ENCODE data around the gene DTD1.

The DTD1 gene

GRCh38 chr20:18790787-18791186 lies 202.9 kb downstream of the DTD1 start:
- H2AFZ ChIP-seq (ENCODE audit: low read length, unreplicated experiment) = no peak overlapping the region
- no peaks in the 10 kb centered on the region for H3K36me3 ChIP-seq (ENCODE audit: insufficient read depth, low read length)
- no peak overlapping the region for H3K27ac ChIP-seq (ENCODE audit: low read depth, low read length)
- no peaks in the 10 kb centered on the region for H3K79me2 ChIP-seq (ENCODE audit: control insufficient read depth, insufficient read depth, low read length, unreplicated experiment)
- no peak overlapping the region for H3K4me3 ChIP-seq (ENCODE audit: low read depth, low read length)
- peaks cover 38% of the 10 kb centered on the region for H3K27me3 ChIP-seq (ENCODE audit: insufficient read depth, low read length)
- peaks cover 3% of the 10 kb centered on the region for H3K4me1 ChIP-seq (ENCODE audit: control insufficient read depth, insufficient read depth, low read length, unreplicated experiment)

DNA sequence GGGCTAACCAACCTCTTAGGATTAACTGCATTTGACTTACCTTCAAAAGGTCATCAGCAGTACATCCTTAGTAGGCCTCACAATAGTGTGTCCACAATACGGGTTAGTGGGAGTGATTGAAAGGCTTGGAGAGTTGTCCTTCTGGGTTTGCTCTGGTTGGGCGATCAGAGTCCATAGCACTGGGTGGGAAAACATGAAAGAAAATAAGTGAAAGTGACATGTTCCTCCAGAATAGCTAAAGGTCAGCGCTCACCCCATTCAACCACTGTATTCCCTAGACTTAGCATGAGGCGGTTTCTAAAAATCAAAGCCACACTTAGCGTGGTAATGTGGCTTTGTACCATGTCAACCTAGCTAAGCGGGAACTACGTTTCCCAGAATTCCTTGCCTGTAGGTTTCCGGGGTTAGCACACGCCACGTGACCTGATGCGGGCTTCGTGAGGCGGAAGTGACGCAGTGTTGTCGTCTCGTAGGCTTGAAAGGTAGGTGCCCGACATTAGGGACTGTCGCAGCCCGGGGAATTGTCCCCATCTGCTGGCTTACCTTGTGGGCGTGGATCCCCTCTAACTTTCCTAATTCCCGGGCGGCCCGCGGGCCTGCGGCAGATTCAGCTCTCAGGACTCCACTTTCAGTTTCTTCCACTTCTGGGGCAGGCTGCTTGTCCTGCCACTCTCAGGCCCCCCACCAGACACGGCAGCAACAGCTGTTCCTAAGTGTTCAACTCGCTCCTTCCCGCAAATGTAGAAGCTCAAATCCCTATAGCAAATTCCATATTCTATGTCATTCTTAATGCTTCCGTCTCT lies 206.0 kb downstream of the DTD1 start:
- H3K79me2 ChIP-seq (ENCODE audit: control insufficient read depth, insufficient read depth, low read length, unreplicated experiment) = no peaks in the 10 kb centered on the region
- peaks cover 28% of the 10 kb centered on the region for H3K27me3 ChIP-seq (ENCODE audit: insufficient read depth, low read length)
- peak overlapping the region; percentile 86 for H2AFZ ChIP-seq (ENCODE audit: low read length, unreplicated experiment)
- H3K4me1 ChIP-seq (ENCODE audit: control insufficient read depth, insufficient read depth, low read length, unreplicated experiment) = peaks cover 3% of the 10 kb centered on the region
- H3K4me3 ChIP-seq (ENCODE audit: low read depth, low read length) = peak overlapping the region; percentile 88
- peak overlapping the region; percentile 33; the same call in 1 of the 2 replicates for H3K27ac ChIP-seq (ENCODE audit: low read depth, low read length)
- no peaks in the 10 kb centered on the region for H3K36me3 ChIP-seq (ENCODE audit: insufficient read depth, low read length)

DNA sequence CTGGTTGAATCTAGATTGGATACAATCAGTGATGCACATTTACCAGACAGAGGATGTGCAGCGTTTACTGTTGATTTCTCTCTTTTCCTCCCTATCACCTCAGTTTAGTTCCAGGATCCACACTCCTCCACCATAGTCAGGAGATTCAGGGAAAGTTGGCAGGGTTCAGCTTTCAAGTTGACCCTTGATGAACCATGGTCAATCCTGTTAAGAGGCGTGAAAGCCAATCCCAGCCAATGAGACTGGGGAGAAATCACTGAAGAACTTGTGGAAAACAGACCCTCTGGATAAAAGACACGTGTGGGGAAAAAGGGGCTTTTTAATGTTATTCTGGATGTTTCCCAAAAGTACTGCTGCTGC lies 206.6 kb downstream of the DTD1 start:
- peak overlapping the region; percentile 88 for H3K4me3 ChIP-seq (ENCODE audit: low read depth, low read length)
- peak overlapping the region; percentile 33; the same call in 1 of the 2 replicates for H3K27ac ChIP-seq (ENCODE audit: low read depth, low read length)
- H3K4me1 ChIP-seq (ENCODE audit: control insufficient read depth, insufficient read depth, low read length, unreplicated experiment) = peaks cover 3% of the 10 kb centered on the region
- H2AFZ ChIP-seq (ENCODE audit: low read length, unreplicated experiment) = peak overlapping the region; percentile 86
- H3K27me3 ChIP-seq (ENCODE audit: insufficient read depth, low read length) = peaks cover 25% of the 10 kb centered on the region
- H3K79me2 ChIP-seq (ENCODE audit: control insufficient read depth, insufficient read depth, low read length, unreplicated experiment) = no peaks in the 10 kb centered on the region
- no peaks in the 10 kb centered on the region for H3K36me3 ChIP-seq (ENCODE audit: insufficient read depth, low read length)

DNA sequence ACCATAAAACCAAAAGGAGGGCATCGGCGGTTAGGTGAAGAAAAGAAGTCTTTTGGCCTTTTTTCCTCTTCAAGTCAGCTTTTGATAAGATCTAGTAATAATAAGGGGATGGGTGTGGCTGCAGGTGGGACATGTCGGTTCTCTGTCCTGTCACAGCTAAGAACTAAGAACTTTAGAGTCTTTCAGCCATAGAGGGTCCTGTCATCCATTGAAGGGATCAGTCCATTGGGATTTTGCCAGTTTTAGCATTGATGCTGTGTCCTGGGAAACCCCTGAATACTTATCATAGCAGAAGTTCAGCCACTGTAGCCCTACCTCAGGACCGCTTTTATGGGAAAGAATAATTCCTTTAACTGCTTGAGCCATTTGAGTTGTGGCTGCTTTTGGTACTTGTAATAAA lies 207.5 kb downstream of the DTD1 start:
- Histone ChIP-seq H3K4me1 (ENCODE audit: control insufficient read depth, insufficient read depth, low read length, unreplicated experiment) (peaks cover 3% of the 10 kb centered on the region), H3K4me3 (ENCODE audit: low read depth, low read length) (no peak overlapping the region; the same call in 1 of the 2 replicates), H3K36me3 (ENCODE audit: insufficient read depth, low read length) (no peaks in the 10 kb centered on the region), H3K27me3 (ENCODE audit: insufficient read depth, low read length) (peaks cover 18% of the 10 kb centered on the region), H3K27ac (ENCODE audit: low read depth, low read length) (no peak overlapping the region), H3K79me2 (ENCODE audit: control insufficient read depth, insufficient read depth, low read length, unreplicated experiment) (no peaks in the 10 kb centered on the region), H2AFZ (ENCODE audit: low read length, unreplicated experiment) (no peak overlapping the region)

DNA sequence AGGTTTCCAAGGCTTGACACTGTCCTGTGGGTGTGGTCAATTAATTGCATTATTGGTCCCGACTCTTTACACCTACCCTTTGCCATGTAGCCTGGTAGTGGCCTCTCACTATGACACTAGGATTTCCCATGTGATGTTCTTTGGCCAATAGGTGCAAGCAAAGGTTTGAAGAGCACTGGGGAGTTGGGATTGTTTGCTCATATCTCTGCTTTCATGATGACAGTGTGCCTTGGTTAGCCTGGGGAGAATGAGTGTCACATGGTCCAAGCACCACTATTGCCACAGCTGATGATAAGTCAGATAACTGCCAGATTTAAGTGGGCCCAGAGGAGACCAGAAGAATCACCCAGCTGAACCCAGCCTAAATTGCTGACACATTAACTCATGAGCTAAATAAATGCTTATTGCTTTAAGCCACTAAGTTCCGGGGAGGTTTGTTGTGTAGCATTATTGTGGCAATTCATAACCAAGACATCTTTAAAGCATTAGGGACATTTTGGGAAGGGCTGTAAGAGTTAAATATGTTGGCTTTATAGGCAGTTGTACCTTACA lies 208.5 kb downstream of the DTD1 start:
- Histone ChIP-seq H3K27ac (ENCODE audit: low read depth, low read length) (no peak overlapping the region), H3K36me3 (ENCODE audit: insufficient read depth, low read length) (no peaks in the 10 kb centered on the region), H3K4me3 (ENCODE audit: low read depth, low read length) (no peak overlapping the region), H3K4me1 (ENCODE audit: control insufficient read depth, insufficient read depth, low read length, unreplicated experiment) (peaks cover 3% of the 10 kb centered on the region), H2AFZ (ENCODE audit: low read length, unreplicated experiment) (no peak overlapping the region), H3K27me3 (ENCODE audit: insufficient read depth, low read length) (peaks cover 9% of the 10 kb centered on the region; the same call in 1 of the 2 replicates), H3K79me2 (ENCODE audit: control insufficient read depth, insufficient read depth, low read length, unreplicated experiment) (no peaks in the 10 kb centered on the region)

DNA sequence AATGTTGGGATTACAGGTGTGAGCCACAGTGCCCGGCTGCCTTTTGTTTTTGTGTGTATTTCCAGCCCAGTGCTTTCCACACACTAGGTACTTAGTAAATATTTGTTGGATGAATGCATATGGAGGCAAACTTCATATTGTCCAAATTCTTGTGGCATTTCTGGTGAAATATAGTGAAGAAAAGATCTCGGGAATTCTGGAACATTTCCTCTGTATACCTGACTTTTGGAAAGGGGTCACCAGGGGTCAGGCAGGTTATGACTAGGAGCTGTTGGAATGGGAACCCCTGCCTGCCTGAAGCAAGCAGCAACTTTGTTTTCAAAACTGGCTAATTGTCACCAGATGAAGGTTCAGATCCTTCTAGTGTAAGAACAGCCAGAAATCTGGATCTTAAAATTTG lies 213.7 kb downstream of the DTD1 start:
- no peaks in the 10 kb centered on the region for H3K79me2 ChIP-seq (ENCODE audit: control insufficient read depth, insufficient read depth, low read length, unreplicated experiment)
- peaks cover 3% of the 10 kb centered on the region; the same call in 1 of the 2 replicates for H3K27me3 ChIP-seq (ENCODE audit: insufficient read depth, low read length)
- no peak overlapping the region for H2AFZ ChIP-seq (ENCODE audit: low read length, unreplicated experiment)
- H3K4me3 ChIP-seq (ENCODE audit: low read depth, low read length) = no peak overlapping the region
- no peaks in the 10 kb centered on the region for H3K36me3 ChIP-seq (ENCODE audit: insufficient read depth, low read length)
- H3K4me1 ChIP-seq (ENCODE audit: control insufficient read depth, insufficient read depth, low read length, unreplicated experiment) = no peaks in the 10 kb centered on the region
- no peak overlapping the region for H3K27ac ChIP-seq (ENCODE audit: low read depth, low read length)

DNA sequence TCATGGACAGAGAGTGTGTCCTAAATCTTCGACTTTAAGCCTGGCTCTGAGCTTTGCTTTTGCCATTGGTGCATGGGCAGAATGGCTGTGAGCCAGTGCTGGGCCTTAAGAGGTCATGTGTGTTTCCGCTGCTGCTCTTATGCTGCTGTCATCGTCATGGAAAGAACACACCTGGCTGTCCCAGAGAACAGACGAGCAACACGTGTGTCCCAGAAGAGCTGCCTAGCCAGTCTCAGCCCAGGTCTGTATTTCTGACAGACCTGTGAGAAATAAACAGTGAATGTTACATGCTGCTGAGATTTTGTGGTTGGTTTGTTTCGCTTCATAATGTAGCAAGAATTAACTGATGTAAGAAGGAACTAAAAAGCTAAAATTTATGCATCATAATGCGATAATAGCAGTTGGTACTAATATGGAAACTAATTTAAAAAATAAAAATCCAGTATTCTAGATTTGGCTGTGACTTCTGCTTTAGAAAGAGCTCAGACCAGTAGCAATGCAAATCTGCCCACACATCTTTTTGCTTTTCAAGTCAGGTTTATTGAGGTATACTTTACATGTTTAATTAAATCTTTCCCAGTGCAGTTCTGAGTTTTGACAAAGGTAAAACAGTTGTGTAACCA lies 214.3 kb downstream of the DTD1 start:
- Histone ChIP-seq H3K4me3 (ENCODE audit: low read depth, low read length) (no peak overlapping the region), H3K27ac (ENCODE audit: low read depth, low read length) (no peak overlapping the region), H2AFZ (ENCODE audit: low read length, unreplicated experiment) (no peak overlapping the region), H3K36me3 (ENCODE audit: insufficient read depth, low read length) (no peaks in the 10 kb centered on the region), H3K4me1 (ENCODE audit: control insufficient read depth, insufficient read depth, low read length, unreplicated experiment) (no peaks in the 10 kb centered on the region), H3K79me2 (ENCODE audit: control insufficient read depth, insufficient read depth, low read length, unreplicated experiment) (no peaks in the 10 kb centered on the region), H3K27me3 (ENCODE audit: insufficient read depth, low read length) (peaks cover 3% of the 10 kb centered on the region; the same call in 1 of the 2 replicates)

DNA sequence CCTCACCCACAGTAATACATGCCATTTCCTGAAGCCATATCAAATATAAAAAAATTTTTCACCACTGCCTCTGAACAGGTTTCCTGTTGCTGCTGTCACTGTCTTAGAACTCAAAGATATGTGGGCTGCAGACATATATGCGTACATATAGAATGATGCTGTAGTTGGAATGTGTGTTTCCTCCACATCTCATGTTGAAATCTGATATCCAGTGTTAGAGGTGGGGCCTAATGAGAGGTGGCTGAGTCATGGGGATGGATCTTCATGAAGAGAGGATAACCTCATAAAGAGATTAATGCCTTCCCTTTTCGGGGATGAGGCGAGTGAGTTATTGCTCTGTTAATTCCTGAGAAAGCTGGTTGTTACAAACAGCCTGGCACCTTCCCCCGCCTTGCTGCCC lies 218.0 kb downstream of the DTD1 start:
- Histone ChIP-seq H3K36me3 (ENCODE audit: insufficient read depth, low read length) (no peaks in the 10 kb centered on the region), H2AFZ (ENCODE audit: low read length, unreplicated experiment) (no peak overlapping the region), H3K4me1 (ENCODE audit: control insufficient read depth, insufficient read depth, low read length, unreplicated experiment) (no peaks in the 10 kb centered on the region), H3K27ac (ENCODE audit: low read depth, low read length) (no peak overlapping the region), H3K4me3 (ENCODE audit: low read depth, low read length) (no peak overlapping the region), H3K79me2 (ENCODE audit: control insufficient read depth, insufficient read depth, low read length, unreplicated experiment) (no peaks in the 10 kb centered on the region), H3K27me3 (ENCODE audit: insufficient read depth, low read length) (no peaks in the 10 kb centered on the region; the same call in 1 of the 2 replicates)

GRCh38 chr20:18808712-18809111 lies 220.9 kb downstream of the DTD1 start:
- Histone ChIP-seq H3K4me3 (ENCODE audit: low read depth, low read length) (no peak overlapping the region), H3K79me2 (ENCODE audit: control insufficient read depth, insufficient read depth, low read length, unreplicated experiment) (no peaks in the 10 kb centered on the region), H3K27me3 (ENCODE audit: insufficient read depth, low read length) (peaks cover 7% of the 10 kb centered on the region; the same call in 1 of the 2 replicates), H2AFZ (ENCODE audit: low read length, unreplicated experiment) (no peak overlapping the region), H3K4me1 (ENCODE audit: control insufficient read depth, insufficient read depth, low read length, unreplicated experiment) (no peaks in the 10 kb centered on the region), H3K27ac (ENCODE audit: low read depth, low read length) (no peak overlapping the region), H3K36me3 (ENCODE audit: insufficient read depth, low read length) (no peaks in the 10 kb centered on the region)

GRCh38 chr20:18811186-18811585 lies 223.3 kb downstream of the DTD1 start:
- Histone ChIP-seq H2AFZ (ENCODE audit: low read length, unreplicated experiment) (no peak overlapping the region), H3K27ac (ENCODE audit: low read depth, low read length) (no peak overlapping the region), H3K4me3 (ENCODE audit: low read depth, low read length) (no peak overlapping the region), H3K4me1 (ENCODE audit: control insufficient read depth, insufficient read depth, low read length, unreplicated experiment) (no peaks in the 10 kb centered on the region), H3K79me2 (ENCODE audit: control insufficient read depth, insufficient read depth, low read length, unreplicated experiment) (no peaks in the 10 kb centered on the region), H3K27me3 (ENCODE audit: insufficient read depth, low read length) (peaks cover 7% of the 10 kb centered on the region; the same call in 1 of the 2 replicates), H3K36me3 (ENCODE audit: insufficient read depth, low read length) (no peaks in the 10 kb centered on the region)

All from ACC112 (cell line).